Natural killer cell (primary cell): ENCODE data around the gene IL31RA. TPM values are rescaled to one million over a fixed set of nuclear protein-coding genes. Genes with fewer than 3 reads are reported as not detected.

ENCODE experiments used
- ATAC-seq, 3 donors: fragments of 150-1000 bp in 2 of 3; fragments of 200-7000 bp in 1 of 3; cut with Tn5 transposase; 1 replicate in 1 of 3; 2 replicates in 2 of 3; pipeline ENCODE4 v1.10.0; 2021; ENCODE audit warnings: mild to moderate bottlenecking in 2 of 3, moderate library complexity in 2 of 3
- DNase-seq, 2 donors: peaks; one replicate each; pipeline versions ENCODE4 v3.0.0 to v3.0.0-alpha.2; 2013 to 2021; ENCODE audit warnings: mixed read lengths in 1 of 2
- H3K27ac ChIP-seq: one replicate; pipeline ENCODE4 v1.5.1; 2013; ENCODE audit warnings: mild to moderate bottlenecking, low read length
- H3K27me3 ChIP-seq: one replicate; pipeline ENCODE4 v1.6.1; 2013; ENCODE audit warnings: low read length; ENCODE audit not compliant: control insufficient read depth, insufficient read depth
- H3K36me3 ChIP-seq: one replicate; pipeline ENCODE4 v1.6.1; 2013; ENCODE audit warnings: low read length; ENCODE audit not compliant: control insufficient read depth, insufficient read depth
- H3K4me1 ChIP-seq: one replicate; pipeline ENCODE4 v1.6.1; 2013; ENCODE audit warnings: low read length; ENCODE audit not compliant: control insufficient read depth, insufficient read depth
- H3K4me3 ChIP-seq: one replicate; pipeline ENCODE4 v1.5.1; 2013; ENCODE audit warnings: low read length
- H3K9me3 ChIP-seq: one replicate; pipeline ENCODE4 v1.6.1; 2013; ENCODE audit warnings: low read length; ENCODE audit not compliant: control insufficient read depth, insufficient read depth
- H3K27ac Mint-ChIP-seq, 2 donors: one replicate each; pipeline ENCODE4 v1.8.0; 2022; ENCODE audit warnings: mild to moderate bottlenecking in 2 of 2, mixed read lengths in 2 of 2, moderate library complexity in 1 of 2
- H3K27me3 Mint-ChIP-seq, 2 donors: one replicate each; pipeline ENCODE4 v1.8.0; 2022; ENCODE audit warnings: low read depth in 2 of 2, mixed read lengths in 2 of 2
- H3K36me3 Mint-ChIP-seq: one replicate; pipeline ENCODE4 v1.8.0; 2022; ENCODE audit warnings: mixed read lengths
- H3K4me1 Mint-ChIP-seq, 2 donors: one replicate each; pipeline ENCODE4 v1.8.0; 2022; ENCODE audit warnings: mixed read lengths in 2 of 2
- H3K4me3 Mint-ChIP-seq: one replicate; pipeline ENCODE4 v1.8.0; 2022; ENCODE audit warnings: mild to moderate bottlenecking, moderate library complexity, mixed read lengths
- H3K9me3 Mint-ChIP-seq, 2 donors: one replicate each; pipeline ENCODE4 v1.8.0; 2022; ENCODE audit warnings: mixed read lengths in 2 of 2
- CTCF ChIP-seq: fragments of 200-600 bp; IDR thresholded peaks from one replicate; pipeline ENCODE4 v1.8.0; 2022; ENCODE audit warnings: antibody characterized with exemption
- WGBS: methylation state at CpG from one replicate; pipeline ENCODE4 v1.1.7; 2013; ENCODE audit warnings: missing lambda C conversion rate; ENCODE audit not compliant: insufficient coverage; 5-methylcytosine and 5-hydroxymethylcytosine counted together
- intact Hi-C: fragments of 100-400 bp; cut with micrococcal nuclease; formaldehyde crosslinking; loops from one replicate; pipeline ENCODE4 v1.14.2; 2022
- total RNA-seq, 4 donors: library from RNA; stranded (reverse); fragments of 120-200 nt in 1 of 4; gene quantifications; one replicate each; pipeline versions ENCODE4 v1.2.3 to v1.2.4, GENCODE V29; 2013 to 2022

IL31RA gene
- total RNA-seq, 3 donors from 2014 or later (not counting 1 experiment from before 2014, with no cell fraction given): not detected

- Mint-ChIP-seq H3K4me3 (no peak overlapping the region), H3K4me1 (peaks cover 4 to 15% of the 10 kb centered on the region in 2 donors), H3K36me3 (no peaks in the 10 kb centered on the region), H3K9me3 (no peaks in the 10 kb centered on the region), H3K27me3 (peaks cover 3 to 12% of the 10 kb centered on the region in 2 donors), H3K27ac (no peak overlapping the region)
- Histone ChIP-seq H3K27me3 (peaks cover 4% of the 10 kb centered on the region), H3K4me3 (no peak overlapping the region), H3K4me1 (peaks cover 20% of the 10 kb centered on the region), H3K36me3 (no peaks in the 10 kb centered on the region), H3K9me3 (no peaks in the 10 kb centered on the region), H3K27ac (no peak overlapping the region)
- no peak for ATAC-seq
- peak in 1 of 2 donors; percentile 18 for DNase-seq
- WGBS: 71% methylated on average over 5 of the region's 5 CpGs
- intact Hi-C loops: no loop called here
- no peak for TF ChIP-seq CTCF
These were observed 4.4 kb downstream of the IL31RA start for GRCh38 chr5:55855509-55855908.

- 22% methylated on average over 5 of the region's 5 CpGs for WGBS
- no peak overlapping the region for H3K4me3 Mint-ChIP-seq
- no peaks in the 10 kb centered on the region for H3K9me3 ChIP-seq
- peaks cover 4% of the 10 kb centered on the region for H3K27me3 ChIP-seq
- H3K36me3 ChIP-seq: no peaks in the 10 kb centered on the region
- no peaks in the 10 kb centered on the region for H3K9me3 Mint-ChIP-seq
- no peaks in the 10 kb centered on the region for H3K36me3 Mint-ChIP-seq
- DNase-seq (peak in 1 of 2 donors; percentile 52), ATAC-seq (peak; percentile 9 to 70 (median 65))
- intact Hi-C loops: no loop called here
- no peak overlapping the region for H3K4me3 ChIP-seq
- H3K27ac ChIP-seq: no peak overlapping the region
- peaks cover 4 to 15% of the 10 kb centered on the region in 2 donors for H3K4me1 Mint-ChIP-seq
- no peak overlapping the region for H3K27ac Mint-ChIP-seq
- peaks cover 20% of the 10 kb centered on the region for H3K4me1 ChIP-seq
- H3K27me3 Mint-ChIP-seq: peaks cover 5% of the 10 kb centered on the region in 2 donors
- no peak for TF ChIP-seq CTCF
These were observed 5.5 kb downstream of the IL31RA start for GRCh38 chr5:55856516-55857246.

GRCh38 chr5:55857247-55857640, 6.1 kb downstream of the IL31RA start:
- Mint-ChIP-seq H3K4me1 (peaks cover 4 to 15% of the 10 kb centered on the region in 2 donors), H3K27ac (no peak overlapping the region), H3K36me3 (no peaks in the 10 kb centered on the region), H3K4me3 (no peak overlapping the region), H3K9me3 (no peaks in the 10 kb centered on the region), H3K27me3 (peaks cover 3 to 5% of the 10 kb centered on the region in 2 donors)
- Histone ChIP-seq H3K4me1 (peaks cover 20% of the 10 kb centered on the region), H3K27me3 (peaks cover 4% of the 10 kb centered on the region), H3K4me3 (no peak overlapping the region), H3K36me3 (no peaks in the 10 kb centered on the region), H3K27ac (no peak overlapping the region), H3K9me3 (no peaks in the 10 kb centered on the region)
- ATAC-seq: no peak
- intact Hi-C loops: no loop called here
- TF ChIP-seq CTCF: no peak
- 91% methylated on average over 3 of the region's 4 CpGs for WGBS
- no peak for DNase-seq

GRCh38 chr5:55858104-55858503, 6.9 kb downstream of the IL31RA start:
- Mint-ChIP-seq H3K4me1 (peaks cover 4 to 15% of the 10 kb centered on the region in 2 donors), H3K36me3 (no peaks in the 10 kb centered on the region), H3K9me3 (no peaks in the 10 kb centered on the region), H3K27me3 (peaks cover 3 to 5% of the 10 kb centered on the region in 2 donors), H3K27ac (no peak overlapping the region), H3K4me3 (no peak overlapping the region)
- Histone ChIP-seq H3K27ac (no peak overlapping the region), H3K27me3 (peaks cover 4% of the 10 kb centered on the region), H3K4me3 (no peak overlapping the region), H3K4me1 (peaks cover 20% of the 10 kb centered on the region), H3K36me3 (no peaks in the 10 kb centered on the region), H3K9me3 (no peaks in the 10 kb centered on the region)
- WGBS: 80% methylated on average over 1 of the region's 2 CpGs
- intact Hi-C loops: no loop called here
- DNase-seq (no peak), ATAC-seq (no peak)
- TF ChIP-seq CTCF: no peak
